ENCODE data around the gene MRPS7.

MRPS7 gene

GRCh38 chr17:75245011-75245410 is 16.7 kb upstream of the MRPS7 start (continued):
- TF ChIP-seq ZBTB1 (tag by site-specific recombination; IDR thresholded peaks at IDR 0.05) = no peak
- no peak for TF ChIP-seq ZNF791 (tag by site-specific recombination; IDR thresholded peaks at IDR 0.05)
- TF ChIP-seq, protein P1, sequence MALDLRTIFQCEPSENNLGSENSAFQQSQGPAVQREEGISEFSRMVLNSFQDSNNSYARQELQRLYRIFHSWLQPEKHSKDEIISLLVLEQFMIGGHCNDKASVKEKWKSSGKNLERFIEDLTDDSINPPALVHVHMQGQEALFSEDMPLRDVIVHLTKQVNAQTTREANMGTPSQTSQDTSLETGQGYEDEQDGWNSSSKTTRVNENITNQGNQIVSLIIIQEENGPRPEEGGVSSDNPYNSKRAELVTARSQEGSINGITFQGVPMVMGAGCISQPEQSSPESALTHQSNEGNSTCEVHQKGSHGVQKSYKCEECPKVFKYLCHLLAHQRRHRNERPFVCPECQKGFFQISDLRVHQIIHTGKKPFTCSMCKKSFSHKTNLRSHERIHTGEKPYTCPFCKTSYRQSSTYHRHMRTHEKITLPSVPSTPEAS (tag by site-specific recombination; IDR thresholded peaks at IDR 0.05) = no peak
- no peak for TF ChIP-seq HOXA7 (CRISPR knock-in tag; IDR thresholded peaks at IDR 0.05; ENCODE audit: borderline replicate concordance)
- TF ChIP-seq INSM2 (tag by site-specific recombination; IDR thresholded peaks at IDR 0.05) = no peak
- TF ChIP-seq ZFP37 (tag by site-specific recombination; IDR thresholded peaks at IDR 0.05) = no peak
- no peak for TF ChIP-seq GLIS1 (tag by site-specific recombination; IDR thresholded peaks at IDR 0.05)

GRCh38 chr17:75246404-75246803 is 15.3 kb upstream of the MRPS7 start:
- CTCF ChIA-PET = interaction anchor here (0.6 to 6.6 kb wide), 7 partner anchors 7 to 1128 kb away, joined by 3 to 71 read pairs (median 6); no protein-coding TSS in a partner anchor
- Histone ChIP-seq H3K4me1 (ENCODE audit: control insufficient read depth, insufficient read depth, low read length) (peaks cover 6% of the 10 kb centered on the region), H3K27ac (ENCODE audit: extremely low read depth, low read depth, low read length) (no peak overlapping the region), H3K36me3 (ENCODE audit: control insufficient read depth in 2 of 2, insufficient read depth in 1 of 2, low read length in 2 of 2) (peaks cover 9 to 60% of the 10 kb centered on the region in 2 experiments; a peak in 2 of 3 replicates), H3K4me3 (ENCODE audit: low read depth, low read length) (no peak overlapping the region), H3K9me3 (ENCODE audit: control insufficient read depth, insufficient read depth, low read depth, low read length) (no peaks in the 10 kb centered on the region)
- TF ChIP-seq, protein P2, sequence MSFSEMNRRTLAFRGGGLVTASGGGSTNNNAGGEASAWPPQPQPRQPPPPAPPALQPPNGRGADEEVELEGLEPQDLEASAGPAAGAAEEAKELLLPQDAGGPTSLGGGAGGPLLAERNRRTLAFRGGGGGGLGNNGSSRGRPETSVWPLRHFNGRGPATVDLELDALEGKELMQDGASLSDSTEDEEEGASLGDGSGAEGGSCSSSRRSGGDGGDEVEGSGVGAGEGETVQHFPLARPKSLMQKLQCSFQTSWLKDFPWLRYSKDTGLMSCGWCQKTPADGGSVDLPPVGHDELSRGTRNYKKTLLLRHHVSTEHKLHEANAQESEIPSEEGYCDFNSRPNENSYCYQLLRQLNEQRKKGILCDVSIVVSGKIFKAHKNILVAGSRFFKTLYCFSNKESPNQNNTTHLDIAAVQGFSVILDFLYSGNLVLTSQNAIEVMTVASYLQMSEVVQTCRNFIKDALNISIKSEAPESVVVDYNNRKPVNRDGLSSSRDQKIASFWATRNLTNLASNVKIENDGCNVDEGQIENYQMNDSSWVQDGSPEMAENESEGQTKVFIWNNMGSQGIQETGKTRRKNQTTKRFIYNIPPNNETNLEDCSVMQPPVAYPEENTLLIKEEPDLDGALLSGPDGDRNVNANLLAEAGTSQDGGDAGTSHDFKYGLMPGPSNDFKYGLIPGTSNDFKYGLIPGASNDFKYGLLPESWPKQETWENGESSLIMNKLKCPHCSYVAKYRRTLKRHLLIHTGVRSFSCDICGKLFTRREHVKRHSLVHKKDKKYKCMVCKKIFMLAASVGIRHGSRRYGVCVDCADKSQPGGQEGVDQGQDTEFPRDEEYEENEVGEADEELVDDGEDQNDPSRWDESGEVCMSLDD (tag by site-specific recombination; IDR thresholded peaks at IDR 0.05) = no peak
- TF ChIP-seq ZNF391 (tag by site-specific recombination; IDR thresholded peaks at IDR 0.05; ENCODE audit: borderline replicate concordance, low read depth) (no peak), ZFHX2 (tag by site-specific recombination; conservative IDR thresholded peaks at IDR 0.05) (0 out of 2 replicates have a peak, but pooled peaks have one; percentile 24), EGR2 (tag by site-specific recombination; IDR thresholded peaks at IDR 0.05; ENCODE audit: low read depth) (peak; percentile 43; the same call in 1 of the 2 replicates), ZNF501 (tag by site-specific recombination; IDR thresholded peaks at IDR 0.05) (no peak), MYNN (tag by site-specific recombination; IDR thresholded peaks at IDR 0.05; ENCODE audit: borderline replicate concordance) (no peak)
- TF ChIP-seq, protein P3, sequence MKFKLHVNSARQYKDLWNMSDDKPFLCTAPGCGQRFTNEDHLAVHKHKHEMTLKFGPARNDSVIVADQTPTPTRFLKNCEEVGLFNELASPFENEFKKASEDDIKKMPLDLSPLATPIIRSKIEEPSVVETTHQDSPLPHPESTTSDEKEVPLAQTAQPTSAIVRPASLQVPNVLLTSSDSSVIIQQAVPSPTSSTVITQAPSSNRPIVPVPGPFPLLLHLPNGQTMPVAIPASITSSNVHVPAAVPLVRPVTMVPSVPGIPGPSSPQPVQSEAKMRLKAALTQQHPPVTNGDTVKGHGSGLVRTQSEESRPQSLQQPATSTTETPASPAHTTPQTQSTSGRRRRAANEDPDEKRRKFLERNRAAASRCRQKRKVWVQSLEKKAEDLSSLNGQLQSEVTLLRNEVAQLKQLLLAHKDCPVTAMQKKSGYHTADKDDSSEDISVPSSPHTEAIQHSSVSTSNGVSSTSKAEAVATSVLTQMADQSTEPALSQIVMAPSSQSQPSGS (tag by site-specific recombination; IDR thresholded peaks at IDR 0.05; ENCODE audit: low read depth) = no peak
- POLR2A ChIA-PET = interaction anchor here (0.5 to 0.7 kb wide), 2 partner anchors 71 to 288 kb away, joined by 3 read pairs; no protein-coding TSS in a partner anchor

DNA sequence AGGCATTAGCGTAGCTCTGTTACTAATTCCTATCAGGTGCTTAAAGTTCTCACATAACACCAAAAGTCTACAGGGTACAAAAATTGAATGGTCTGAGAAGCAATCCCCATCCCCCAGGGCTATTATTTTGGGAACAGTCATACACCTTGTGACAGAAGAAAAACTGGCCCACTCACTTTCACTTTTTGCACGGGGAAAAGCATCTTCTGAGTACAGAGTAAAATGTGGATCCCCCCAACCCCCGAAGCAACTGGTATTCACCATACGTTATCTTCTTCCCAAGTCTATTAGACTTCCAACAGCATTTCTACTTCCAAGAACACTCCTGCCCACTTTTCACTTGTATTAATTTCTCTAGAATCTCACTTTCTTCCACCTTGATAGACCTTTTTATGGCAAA is 12.1 kb upstream of the MRPS7 start:
- ChIA-PET CTCF (interaction anchor here (0.6 to 6.6 kb wide), 10 partner anchors 10 to 607 kb away, joined by 3 to 71 read pairs (median 6); partner anchors contain the start of gene MIF4GD), POLR2A (interaction anchor here (0.7 to 3.0 kb wide), 6 partner anchors 9 to 40 kb away, joined by 3 to 12 read pairs (median 5); partner anchors contain the start of genes GGA3, MIF4GD, MRPS7 and SLC25A19)
- no peak overlapping the region for H3K4me3 ChIP-seq (ENCODE audit: low read depth, low read length)
- TF ChIP-seq ZNF843 (tag by site-specific recombination; IDR thresholded peaks at IDR 0.05) (no peak), KLF9 (tag by site-specific recombination; IDR thresholded peaks at IDR 0.05; ENCODE audit: low read depth) (no peak), ZBTB48 (tag by site-specific recombination; IDR thresholded peaks at IDR 0.05) (no peak), REST (tag by site-specific recombination; IDR thresholded peaks at IDR 0.05) (no peak), ZNF837 (tag by site-specific recombination; IDR thresholded peaks at IDR 0.05) (no peak)

More for the DNA sequence above, 12.1 kb upstream of the MRPS7 start:
- Histone ChIP-seq H3K9me3 (ENCODE audit: control insufficient read depth, insufficient read depth, low read depth, low read length) (no peaks in the 10 kb centered on the region), H3K4me1 (ENCODE audit: control insufficient read depth, insufficient read depth, low read length) (peaks cover 6% of the 10 kb centered on the region), H3K36me3 (ENCODE audit: control insufficient read depth in 2 of 2, insufficient read depth in 1 of 2, low read length in 2 of 2) (peaks cover 9 to 29% of the 10 kb centered on the region in 2 experiments; a peak in 2 of 3 replicates), H3K27ac (ENCODE audit: extremely low read depth, low read depth, low read length) (peak overlapping the region; percentile 3; the same call in 1 of the 2 replicates)

Data from HEK293 (cell line).